ENCODE data around the gene USPL1.

GRCh38 chr13:30577401-30577852 lies 40.3 kb upstream of the USPL1 start:
- no peak for TF ChIP-seq TAF1 (IDR thresholded peaks at IDR 0.05; ENCODE audit: low read depth)
- TF ChIP-seq EZH2 (IDR thresholded peaks at IDR 0.05; ENCODE audit: borderline replicate concordance, insufficient read depth, low read length, poor library complexity, severe bottlenecking) = no peak
- TF ChIP-seq POLR2AphosphoS5 (IDR thresholded peaks at IDR 0.05) = no peak
- no peak for TF ChIP-seq SMC3 (conservative IDR thresholded peaks at IDR 0.05; ENCODE audit: poor library complexity)
- TF ChIP-seq, protein P1, sequence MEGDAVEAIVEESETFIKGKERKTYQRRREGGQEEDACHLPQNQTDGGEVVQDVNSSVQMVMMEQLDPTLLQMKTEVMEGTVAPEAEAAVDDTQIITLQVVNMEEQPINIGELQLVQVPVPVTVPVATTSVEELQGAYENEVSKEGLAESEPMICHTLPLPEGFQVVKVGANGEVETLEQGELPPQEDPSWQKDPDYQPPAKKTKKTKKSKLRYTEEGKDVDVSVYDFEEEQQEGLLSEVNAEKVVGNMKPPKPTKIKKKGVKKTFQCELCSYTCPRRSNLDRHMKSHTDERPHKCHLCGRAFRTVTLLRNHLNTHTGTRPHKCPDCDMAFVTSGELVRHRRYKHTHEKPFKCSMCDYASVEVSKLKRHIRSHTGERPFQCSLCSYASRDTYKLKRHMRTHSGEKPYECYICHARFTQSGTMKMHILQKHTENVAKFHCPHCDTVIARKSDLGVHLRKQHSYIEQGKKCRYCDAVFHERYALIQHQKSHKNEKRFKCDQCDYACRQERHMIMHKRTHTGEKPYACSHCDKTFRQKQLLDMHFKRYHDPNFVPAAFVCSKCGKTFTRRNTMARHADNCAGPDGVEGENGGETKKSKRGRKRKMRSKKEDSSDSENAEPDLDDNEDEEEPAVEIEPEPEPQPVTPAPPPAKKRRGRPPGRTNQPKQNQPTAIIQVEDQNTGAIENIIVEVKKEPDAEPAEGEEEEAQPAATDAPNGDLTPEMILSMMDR (IDR thresholded peaks at IDR 0.05; ENCODE audit: poor library complexity, severe bottlenecking) = no peak
- no peak for TF ChIP-seq REST (IDR thresholded peaks at IDR 0.05; ENCODE audit: borderline replicate concordance)

Data from neural cell (in vitro differentiated cells).